OCI-M2 (cell line): Measurements from ENCODE around the gene HGF.

Source experiments
- DNase-seq: peaks from one replicate; lab custom pipeline; 2025; ENCODE audit not compliant: unreplicated experiment; lab: John Stamatoyannopoulos, UW

The HGF gene

GRCh38 chr7:81687062-81687461 lies 82.8 kb downstream of the HGF start:
- no peak for DNase-seq

- DNase-seq = no peak
Observed at GRCh38 chr7:81685270-81685868, 84.5 kb downstream of the HGF start.

- no peak for DNase-seq
Observed at GRCh38 chr7:81684514-81685269, 85.2 kb downstream of the HGF start.

GRCh38 chr7:81684033-81684432 lies 85.8 kb downstream of the HGF start:
- no peak for DNase-seq

GRCh38 chr7:81682873-81683272 lies 87.0 kb downstream of the HGF start:
- no peak for DNase-seq

- no peak for DNase-seq
Observed at GRCh38 chr7:81680120-81680519, 89.7 kb downstream of the HGF start.

GRCh38 chr7:81676813-81677212 lies 93.0 kb downstream of the HGF start:
- no peak for DNase-seq

- no peak for DNase-seq
Observed at GRCh38 chr7:81676105-81676811, 93.6 kb downstream of the HGF start.

- DNase-seq = no peak
Observed at GRCh38 chr7:81674431-81674830, 95.4 kb downstream of the HGF start.

GRCh38 chr7:81672872-81673271 lies 97.0 kb downstream of the HGF start:
- no peak for DNase-seq

- DNase-seq = no peak
Observed at GRCh38 chr7:81669476-81670105, 100.3 kb downstream of the HGF start.

GRCh38 chr7:81666209-81666608 lies 103.6 kb downstream of the HGF start:
- no peak for DNase-seq

- DNase-seq = no peak
Observed at GRCh38 chr7:81665236-81665635, 104.6 kb downstream of the HGF start.

GRCh38 chr7:81664304-81664703 lies 105.5 kb downstream of the HGF start:
- no peak for DNase-seq

- no peak for DNase-seq
Observed at GRCh38 chr7:81662531-81662930, 107.3 kb downstream of the HGF start.

GRCh38 chr7:81659697-81660395 lies 110.0 kb downstream of the HGF start:
- DNase-seq = no peak

GRCh38 chr7:81657551-81657950 lies 112.3 kb downstream of the HGF start:
- DNase-seq = no peak

GRCh38 chr7:81655271-81655670 lies 114.6 kb downstream of the HGF start:
- DNase-seq = no peak

GRCh38 chr7:81652225-81652624 lies 117.6 kb downstream of the HGF start:
- DNase-seq = no peak
